ENCODE measurements around the gene TSPAN11.

The TSPAN11 gene

GRCh38 chr12:30999723-31000122 lies 73.2 kb downstream of the TSPAN11 start:
- H3K27me3 ChIP-seq (ENCODE audit: control insufficient read depth in 2 of 2, insufficient read depth in 2 of 2, low read length in 2 of 2) = no peaks in the 10 kb centered on the region
- H3K9me3 ChIP-seq (ENCODE audit: control insufficient read depth in 2 of 2, low read length in 2 of 2) = no peaks in the 10 kb centered on the region
- H3K27ac ChIP-seq (ENCODE audit: low read depth in 2 of 2, low read length in 2 of 2) = no peak overlapping the region
- H3K4me3 ChIP-seq (ENCODE audit: low read length in 2 of 2) = no peak overlapping the region
- H3K36me3 ChIP-seq (ENCODE audit: control insufficient read depth in 2 of 2, insufficient read depth in 2 of 2, low read length in 2 of 2) = no peaks in the 10 kb centered on the region
- H3K4me1 ChIP-seq (ENCODE audit: control insufficient read depth in 2 of 2, insufficient read depth in 2 of 2, low read length in 2 of 2) = no peaks in the 10 kb centered on the region
- H3K9ac ChIP-seq (ENCODE audit: low read depth in 1 of 2, low read length in 2 of 2) = no peak overlapping the region

DNA sequence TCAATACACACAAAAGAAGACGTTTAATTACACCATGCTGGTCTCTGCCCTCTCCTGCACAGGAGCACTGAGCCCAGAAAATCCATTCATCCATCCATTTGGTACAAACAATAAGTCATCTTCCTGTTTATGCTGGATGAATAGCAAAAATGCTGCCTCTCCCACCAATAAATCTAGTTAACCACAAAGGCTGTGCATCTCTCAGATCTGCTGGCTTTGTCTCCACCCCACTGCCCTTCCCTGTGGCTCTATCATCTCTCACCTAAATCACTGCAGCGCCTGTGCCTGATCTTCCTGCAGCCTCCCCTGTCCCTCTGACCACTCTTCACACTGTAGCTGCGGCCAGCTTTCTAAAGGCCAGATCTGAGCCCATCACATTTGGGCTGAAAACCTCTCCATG lies 74.2 kb downstream of the TSPAN11 start:
- no peaks in the 10 kb centered on the region for H3K4me1 ChIP-seq (ENCODE audit: control insufficient read depth in 2 of 2, insufficient read depth in 2 of 2, low read length in 2 of 2)
- H3K9ac ChIP-seq (ENCODE audit: low read depth in 1 of 2, low read length in 2 of 2) = no peak overlapping the region
- no peak overlapping the region for H3K4me3 ChIP-seq (ENCODE audit: low read length in 2 of 2)
- H3K27ac ChIP-seq (ENCODE audit: low read depth in 2 of 2, low read length in 2 of 2) = no peak overlapping the region
- no peaks in the 10 kb centered on the region for H3K36me3 ChIP-seq (ENCODE audit: control insufficient read depth in 2 of 2, insufficient read depth in 2 of 2, low read length in 2 of 2)
- H3K9me3 ChIP-seq (ENCODE audit: control insufficient read depth in 2 of 2, low read length in 2 of 2) = no peaks in the 10 kb centered on the region
- no peaks in the 10 kb centered on the region for H3K27me3 ChIP-seq (ENCODE audit: control insufficient read depth in 2 of 2, insufficient read depth in 2 of 2, low read length in 2 of 2)

DNA sequence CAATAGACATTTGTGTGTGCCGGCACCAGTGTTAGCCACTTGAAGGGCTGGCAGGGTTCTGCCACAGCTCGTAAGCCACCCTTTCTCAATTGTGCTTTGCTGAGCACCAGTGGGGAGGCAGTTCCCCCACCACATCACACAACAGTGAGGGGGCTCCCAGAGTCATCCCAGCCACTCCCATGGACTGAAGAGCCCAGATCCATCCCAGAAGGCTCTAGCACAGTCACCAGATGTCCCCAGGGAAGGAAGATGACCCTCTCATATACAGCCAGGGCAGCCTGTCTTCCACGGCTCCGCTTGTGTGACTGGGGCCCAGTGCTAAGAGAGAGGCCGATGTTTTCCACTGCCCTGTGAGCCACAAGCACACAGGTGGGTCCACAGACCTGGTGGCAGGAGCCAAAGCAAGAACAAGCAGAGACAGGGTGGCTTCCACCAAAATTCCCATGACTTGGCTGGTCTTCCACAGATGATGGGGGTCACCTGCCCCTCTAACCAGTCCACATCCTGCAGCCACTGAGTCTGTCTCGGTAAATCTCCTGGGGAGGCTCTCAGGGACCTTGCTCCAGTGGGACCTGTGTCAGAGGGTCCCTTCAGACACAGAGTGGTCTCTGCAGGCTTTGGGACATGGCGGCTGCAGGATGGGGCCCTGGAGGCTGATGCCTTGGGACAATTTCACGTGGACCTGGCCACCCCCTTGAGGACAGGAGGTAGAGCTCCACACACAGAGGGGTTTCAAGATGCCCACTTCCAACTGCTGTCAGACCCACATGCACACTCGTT lies 75.2 kb downstream of the TSPAN11 start:
- Histone ChIP-seq H3K27ac (ENCODE audit: low read depth in 2 of 2, low read length in 2 of 2) (no peak overlapping the region), H3K9me3 (ENCODE audit: control insufficient read depth in 2 of 2, low read length in 2 of 2) (no peaks in the 10 kb centered on the region), H3K4me3 (ENCODE audit: low read length in 2 of 2) (no peak overlapping the region), H3K4me1 (ENCODE audit: control insufficient read depth in 2 of 2, insufficient read depth in 2 of 2, low read length in 2 of 2) (no peaks in the 10 kb centered on the region), H3K9ac (ENCODE audit: low read depth in 1 of 2, low read length in 2 of 2) (no peak overlapping the region), H3K27me3 (ENCODE audit: control insufficient read depth in 2 of 2, insufficient read depth in 2 of 2, low read length in 2 of 2) (no peaks in the 10 kb centered on the region), H3K36me3 (ENCODE audit: control insufficient read depth in 2 of 2, insufficient read depth in 2 of 2, low read length in 2 of 2) (no peaks in the 10 kb centered on the region)

GRCh38 chr12:31002361-31002725 lies 75.8 kb downstream of the TSPAN11 start:
- H3K9ac ChIP-seq (ENCODE audit: low read depth in 1 of 2, low read length in 2 of 2) = no peak overlapping the region
- no peaks in the 10 kb centered on the region for H3K4me1 ChIP-seq (ENCODE audit: control insufficient read depth in 2 of 2, insufficient read depth in 2 of 2, low read length in 2 of 2)
- H3K4me3 ChIP-seq (ENCODE audit: low read length in 2 of 2) = no peak overlapping the region
- H3K36me3 ChIP-seq (ENCODE audit: control insufficient read depth in 2 of 2, insufficient read depth in 2 of 2, low read length in 2 of 2) = no peaks in the 10 kb centered on the region
- H3K27me3 ChIP-seq (ENCODE audit: control insufficient read depth in 2 of 2, insufficient read depth in 2 of 2, low read length in 2 of 2) = no peaks in the 10 kb centered on the region
- H3K27ac ChIP-seq (ENCODE audit: low read depth in 2 of 2, low read length in 2 of 2) = no peak overlapping the region
- no peaks in the 10 kb centered on the region for H3K9me3 ChIP-seq (ENCODE audit: control insufficient read depth in 2 of 2, low read length in 2 of 2)

- Histone ChIP-seq H3K36me3 (ENCODE audit: control insufficient read depth in 2 of 2, insufficient read depth in 2 of 2, low read length in 2 of 2) (no peaks in the 10 kb centered on the region), H3K9ac (ENCODE audit: low read depth in 1 of 2, low read length in 2 of 2) (no peak overlapping the region), H3K27me3 (ENCODE audit: control insufficient read depth in 2 of 2, insufficient read depth in 2 of 2, low read length in 2 of 2) (no peaks in the 10 kb centered on the region), H3K4me1 (ENCODE audit: control insufficient read depth in 2 of 2, insufficient read depth in 2 of 2, low read length in 2 of 2) (no peaks in the 10 kb centered on the region), H3K4me3 (ENCODE audit: low read length in 2 of 2) (no peak overlapping the region), H3K9me3 (ENCODE audit: control insufficient read depth in 2 of 2, low read length in 2 of 2) (no peaks in the 10 kb centered on the region), H3K27ac (ENCODE audit: low read depth in 2 of 2, low read length in 2 of 2) (no peak overlapping the region)
These were observed 76.5 kb downstream of the TSPAN11 start for GRCh38 chr12:31002999-31003398.

GRCh38 chr12:31003861-31004640 lies 77.5 kb downstream of the TSPAN11 start:
- Histone ChIP-seq H3K9ac (ENCODE audit: low read depth in 1 of 2, low read length in 2 of 2) (no peak overlapping the region), H3K4me3 (ENCODE audit: low read length in 2 of 2) (no peak overlapping the region), H3K9me3 (ENCODE audit: control insufficient read depth in 2 of 2, low read length in 2 of 2) (no peaks in the 10 kb centered on the region), H3K4me1 (ENCODE audit: control insufficient read depth in 2 of 2, insufficient read depth in 2 of 2, low read length in 2 of 2) (no peaks in the 10 kb centered on the region), H3K36me3 (ENCODE audit: control insufficient read depth in 2 of 2, insufficient read depth in 2 of 2, low read length in 2 of 2) (no peaks in the 10 kb centered on the region), H3K27ac (ENCODE audit: low read depth in 2 of 2, low read length in 2 of 2) (no peak overlapping the region), H3K27me3 (ENCODE audit: control insufficient read depth in 2 of 2, insufficient read depth in 2 of 2, low read length in 2 of 2) (no peaks in the 10 kb centered on the region)

DNA sequence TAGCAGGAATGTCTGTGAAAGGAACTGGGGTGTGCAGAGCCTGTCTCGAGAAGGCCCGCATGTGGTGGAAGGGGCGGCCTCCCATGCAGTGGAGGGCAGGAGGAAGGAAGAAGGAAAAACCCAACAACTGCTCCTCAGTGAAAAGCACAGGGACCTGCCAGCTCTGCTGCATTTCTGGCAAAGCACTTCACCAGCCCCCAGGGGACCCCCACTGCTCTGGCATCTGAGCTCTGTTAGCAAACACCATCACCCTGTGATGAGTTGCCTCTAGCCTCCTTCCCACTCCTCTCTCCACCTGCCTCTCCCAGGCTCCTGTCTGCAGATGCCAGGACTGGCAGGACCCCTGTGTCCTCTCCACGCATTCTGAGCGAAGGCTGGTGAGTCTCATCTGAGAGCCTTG lies 78.1 kb downstream of the TSPAN11 start:
- no peaks in the 10 kb centered on the region for H3K4me1 ChIP-seq (ENCODE audit: control insufficient read depth in 2 of 2, insufficient read depth in 2 of 2, low read length in 2 of 2)
- H3K36me3 ChIP-seq (ENCODE audit: control insufficient read depth in 2 of 2, insufficient read depth in 2 of 2, low read length in 2 of 2) = no peaks in the 10 kb centered on the region
- no peaks in the 10 kb centered on the region for H3K27me3 ChIP-seq (ENCODE audit: control insufficient read depth in 2 of 2, insufficient read depth in 2 of 2, low read length in 2 of 2)
- no peaks in the 10 kb centered on the region for H3K9me3 ChIP-seq (ENCODE audit: control insufficient read depth in 2 of 2, low read length in 2 of 2)
- no peak overlapping the region for H3K9ac ChIP-seq (ENCODE audit: low read depth in 1 of 2, low read length in 2 of 2)
- no peak overlapping the region for H3K4me3 ChIP-seq (ENCODE audit: low read length in 2 of 2)
- H3K27ac ChIP-seq (ENCODE audit: low read depth in 2 of 2, low read length in 2 of 2) = no peak overlapping the region

DNA sequence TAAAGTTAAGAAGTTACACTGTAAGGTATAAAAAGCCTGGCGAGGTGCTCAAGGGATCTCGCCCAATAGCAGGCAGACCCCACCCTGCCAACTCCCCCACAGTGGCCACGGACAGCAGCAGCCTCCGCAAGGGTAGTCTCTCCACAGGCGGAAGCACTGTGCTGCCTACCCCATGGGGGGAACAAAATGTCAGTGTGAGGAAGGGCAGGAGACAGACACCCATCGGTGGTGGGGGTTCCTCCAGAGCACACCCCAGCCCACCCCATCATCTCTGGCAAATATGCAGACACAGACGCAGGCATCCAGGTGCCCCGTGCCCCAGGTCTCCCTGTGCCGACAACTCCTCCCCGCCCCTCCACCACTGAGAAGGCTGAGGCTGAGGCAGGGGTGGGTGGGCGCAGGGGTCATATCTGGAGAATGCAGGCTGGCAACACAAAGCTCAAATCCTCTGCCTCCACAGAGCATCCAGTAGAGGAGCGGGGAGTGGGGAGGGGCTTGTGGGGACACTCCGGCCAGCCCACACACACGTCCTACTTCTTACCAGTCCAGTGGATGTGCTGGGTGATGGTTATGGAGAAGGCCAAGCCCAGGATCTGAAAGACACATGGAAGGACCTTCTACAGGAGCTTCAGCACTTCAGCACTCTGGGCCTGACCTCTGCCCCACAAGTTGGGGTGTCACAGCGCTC lies 78.9 kb downstream of the TSPAN11 start:
- no peak overlapping the region for H3K9ac ChIP-seq (ENCODE audit: low read depth in 1 of 2, low read length in 2 of 2)
- no peaks in the 10 kb centered on the region for H3K9me3 ChIP-seq (ENCODE audit: control insufficient read depth in 2 of 2, low read length in 2 of 2)
- no peak overlapping the region for H3K4me3 ChIP-seq (ENCODE audit: low read length in 2 of 2)
- no peaks in the 10 kb centered on the region for H3K27me3 ChIP-seq (ENCODE audit: control insufficient read depth in 2 of 2, insufficient read depth in 2 of 2, low read length in 2 of 2)
- no peaks in the 10 kb centered on the region for H3K36me3 ChIP-seq (ENCODE audit: control insufficient read depth in 2 of 2, insufficient read depth in 2 of 2, low read length in 2 of 2)
- no peaks in the 10 kb centered on the region for H3K4me1 ChIP-seq (ENCODE audit: control insufficient read depth in 2 of 2, insufficient read depth in 2 of 2, low read length in 2 of 2)
- H3K27ac ChIP-seq (ENCODE audit: low read depth in 2 of 2, low read length in 2 of 2) = no peak overlapping the region

GRCh38 chr12:31005944-31006361 lies 79.4 kb downstream of the TSPAN11 start:
- Histone ChIP-seq H3K27me3 (ENCODE audit: control insufficient read depth in 2 of 2, insufficient read depth in 2 of 2, low read length in 2 of 2) (no peaks in the 10 kb centered on the region), H3K4me1 (ENCODE audit: control insufficient read depth in 2 of 2, insufficient read depth in 2 of 2, low read length in 2 of 2) (no peaks in the 10 kb centered on the region), H3K4me3 (ENCODE audit: low read length in 2 of 2) (no peak overlapping the region), H3K27ac (ENCODE audit: low read depth in 2 of 2, low read length in 2 of 2) (no peak overlapping the region), H3K9me3 (ENCODE audit: control insufficient read depth in 2 of 2, low read length in 2 of 2) (no peaks in the 10 kb centered on the region), H3K36me3 (ENCODE audit: control insufficient read depth in 2 of 2, insufficient read depth in 2 of 2, low read length in 2 of 2) (no peaks in the 10 kb centered on the region), H3K9ac (ENCODE audit: low read depth in 1 of 2, low read length in 2 of 2) (no peak overlapping the region)
